Measurements from ENCODE around the gene INPP5A.
A peak's percentile ranks its signal among the peaks of the same experiment; 100 is the strongest.
"Not testable (repeated sequence)": the region's sequence is repeated elsewhere in the genome, so short reads cannot be mapped to it uniquely, and the experiment has no call there.

INPP5A gene

DNA sequence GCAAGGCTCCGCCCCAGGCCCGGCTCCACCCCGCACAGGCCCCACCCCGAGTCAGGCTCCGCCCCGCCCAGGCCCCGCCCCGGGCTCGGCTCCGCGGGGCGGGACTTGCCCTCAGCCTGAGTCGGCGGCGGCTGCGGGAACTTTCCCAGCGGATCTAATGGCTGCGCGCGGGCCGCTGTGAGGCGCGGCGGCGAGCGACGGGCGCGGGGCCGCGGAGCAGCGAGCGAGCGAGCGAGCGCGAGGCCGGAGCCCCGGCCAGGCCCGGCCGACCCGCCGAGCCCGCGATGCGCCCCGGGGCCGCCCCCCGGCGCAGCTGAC lies at the start of gene INPP5A:
TSS of gene INPP5A (plus strand) at position 104 of the 318 bp plus-strand sequence. CDS start 310 bp downstream, outside the sequence.
- no peak for DNase-seq (ENCODE audit: low read depth)

GRCh38 chr10:132488231-132488821 lies 49.3 kb upstream of the INPP5A start:
- DNase-seq (ENCODE audit: low read depth), result no peak

DNA sequence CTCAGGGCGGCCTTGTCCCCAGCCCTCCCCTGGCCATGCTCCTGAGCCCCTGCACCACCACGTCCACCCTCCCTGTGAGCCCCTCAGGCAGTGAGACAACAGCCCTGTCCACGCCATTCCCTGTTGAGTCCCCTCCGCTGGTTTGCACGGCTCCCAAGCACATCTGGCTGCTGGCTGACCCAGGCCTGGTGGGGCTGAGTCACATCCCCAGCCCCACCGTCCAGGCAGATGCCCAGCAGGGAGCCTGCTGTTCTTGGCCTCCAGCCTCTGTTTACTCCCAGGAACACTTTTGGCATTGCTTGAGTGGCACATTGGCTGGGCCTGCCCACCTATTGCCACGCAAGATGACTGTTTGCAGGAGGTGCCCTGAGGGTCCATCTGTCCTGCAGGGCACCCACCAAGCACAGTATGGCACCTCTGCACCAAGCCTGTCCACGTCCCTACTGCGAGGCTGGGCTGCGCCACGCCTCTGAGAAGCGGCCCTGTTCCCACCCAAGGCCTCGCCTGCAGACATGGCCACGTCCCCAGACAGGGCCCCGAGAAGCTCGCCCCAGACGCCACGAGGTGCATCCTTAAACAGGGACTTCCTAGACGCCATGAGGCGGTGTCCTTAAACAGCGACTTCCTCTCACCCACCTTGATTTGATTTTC lies 48.4 kb upstream of the INPP5A start:
- peak; percentile 28 for DNase-seq (ENCODE audit: low read depth)

- DNase-seq (ENCODE audit: low read depth), result no peak
Measured at GRCh38 chr10:132489704-132490534, 47.7 kb upstream of the INPP5A start.

- not testable (repeated sequence) for DNase-seq (ENCODE audit: low read depth)
Measured at GRCh38 chr10:132491534-132491933, 46.1 kb upstream of the INPP5A start.

- no peak for DNase-seq (ENCODE audit: low read depth)
Measured at GRCh38 chr10:132492323-132493025, 45.1 kb upstream of the INPP5A start.

GRCh38 chr10:132493246-132493755 lies 44.3 kb upstream of the INPP5A start:
- DNase-seq (ENCODE audit: low read depth), result no peak

- no peak for DNase-seq (ENCODE audit: low read depth)
Measured at GRCh38 chr10:132493756-132494290, 43.8 kb upstream of the INPP5A start.

DNA sequence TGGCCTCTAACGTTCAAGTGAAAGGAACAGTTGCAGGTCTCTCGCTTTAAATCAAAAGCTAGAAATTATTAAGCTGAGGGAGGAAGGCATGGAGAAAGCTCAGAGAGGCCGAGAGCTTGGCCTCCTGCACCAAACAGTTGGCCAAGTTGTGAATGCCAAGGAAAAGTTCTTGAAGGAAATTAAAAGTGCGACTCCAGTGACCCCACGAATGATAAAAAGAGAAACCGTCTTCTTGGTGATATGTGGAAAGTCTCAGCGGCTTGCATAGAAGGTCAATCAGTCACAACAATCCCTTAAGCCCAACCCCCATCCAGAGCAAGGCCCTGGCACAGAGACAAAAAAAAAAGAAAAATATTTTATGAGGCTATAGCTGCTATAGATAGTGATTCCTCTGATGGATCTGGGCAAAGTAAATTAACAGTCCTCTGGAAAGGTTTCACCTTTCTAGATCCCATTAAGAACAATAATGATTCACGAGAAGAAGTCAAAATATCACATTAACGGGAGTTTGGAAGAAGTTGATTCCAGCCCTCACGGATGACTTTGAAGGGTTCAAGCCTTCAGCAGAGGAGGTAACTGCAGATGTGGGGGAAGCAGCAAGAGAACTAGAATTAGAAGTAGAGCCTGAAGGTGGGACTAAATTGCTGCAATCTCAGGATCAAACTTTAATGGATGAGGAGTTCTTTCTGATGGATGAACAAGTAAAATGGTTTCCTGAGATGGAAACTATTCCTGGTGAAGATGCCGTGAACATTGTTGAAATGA lies 42.5 kb upstream of the INPP5A start:
- no peak for DNase-seq (ENCODE audit: low read depth)

- no peak for DNase-seq (ENCODE audit: low read depth)
Measured at GRCh38 chr10:132496360-132497062, 41.1 kb upstream of the INPP5A start.

DNA sequence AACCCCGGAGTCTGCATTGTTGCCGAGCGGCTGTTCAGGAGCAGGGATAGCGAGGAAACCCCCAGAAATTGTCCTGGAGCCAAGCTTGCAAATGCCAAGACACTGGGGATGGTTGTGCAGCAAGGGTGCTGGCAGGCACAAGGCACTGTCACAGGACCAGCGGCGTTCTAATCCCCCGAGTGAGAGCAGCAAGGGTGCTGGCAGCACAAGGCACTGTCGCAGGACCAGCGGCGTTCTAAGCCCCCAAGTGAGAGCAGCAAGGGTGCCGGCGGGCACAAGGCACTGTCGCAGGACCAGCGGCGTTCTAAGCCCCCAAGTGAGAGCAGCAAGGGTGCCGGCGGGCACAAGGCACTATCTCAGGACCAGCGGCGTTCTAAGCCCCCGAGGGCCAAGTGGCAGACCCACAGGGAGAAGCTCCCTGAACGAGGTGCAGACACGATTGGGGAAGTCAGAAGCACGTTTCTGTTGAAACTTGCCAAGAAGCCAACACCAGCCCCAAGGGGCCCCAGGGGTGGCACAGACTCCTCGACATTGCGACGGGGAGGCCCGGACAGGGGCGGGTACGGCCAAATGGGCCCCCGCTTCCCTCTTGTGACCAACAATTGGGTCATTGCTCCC lies 40.4 kb upstream of the INPP5A start:
- no peak for DNase-seq (ENCODE audit: low read depth)

- no peak for DNase-seq (ENCODE audit: low read depth)
Measured at GRCh38 chr10:132497861-132498561, 39.6 kb upstream of the INPP5A start.

GRCh38 chr10:132498562-132499366 lies 38.8 kb upstream of the INPP5A start:
- DNase-seq (ENCODE audit: low read depth), result no peak

GRCh38 chr10:132499367-132499685 lies 38.3 kb upstream of the INPP5A start:
- no peak for DNase-seq (ENCODE audit: low read depth)

DNA sequence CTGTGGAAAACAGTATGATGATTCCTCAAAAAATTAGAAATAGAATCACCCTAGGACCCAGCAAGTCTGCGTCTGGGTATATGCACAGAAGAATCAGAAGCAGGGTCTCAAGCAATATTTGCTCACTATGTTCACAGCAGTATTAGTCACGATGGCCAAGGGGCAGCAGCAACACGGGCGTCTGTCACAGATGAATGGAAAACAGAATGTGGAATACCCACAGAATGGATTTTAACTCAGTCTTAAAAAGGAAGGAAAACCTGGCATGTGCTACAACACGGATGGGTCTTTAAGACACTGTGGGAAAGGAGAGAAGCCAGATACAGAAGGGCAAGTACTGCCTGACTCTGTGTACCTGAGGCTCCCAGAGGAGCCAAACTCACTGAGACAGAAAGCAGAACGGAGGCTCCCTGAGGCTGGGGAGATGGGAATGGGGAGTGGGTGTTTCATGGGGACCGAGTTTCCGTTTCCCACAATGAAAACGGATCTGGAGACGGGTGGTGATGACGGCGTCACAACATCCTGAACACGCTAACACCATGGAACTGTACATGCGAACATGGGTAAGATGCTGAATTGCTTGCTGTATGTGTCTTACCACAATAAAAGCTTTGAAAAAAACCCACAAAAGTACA lies 36.7 kb upstream of the INPP5A start:
- DNase-seq (ENCODE audit: low read depth), result no peak

DNA sequence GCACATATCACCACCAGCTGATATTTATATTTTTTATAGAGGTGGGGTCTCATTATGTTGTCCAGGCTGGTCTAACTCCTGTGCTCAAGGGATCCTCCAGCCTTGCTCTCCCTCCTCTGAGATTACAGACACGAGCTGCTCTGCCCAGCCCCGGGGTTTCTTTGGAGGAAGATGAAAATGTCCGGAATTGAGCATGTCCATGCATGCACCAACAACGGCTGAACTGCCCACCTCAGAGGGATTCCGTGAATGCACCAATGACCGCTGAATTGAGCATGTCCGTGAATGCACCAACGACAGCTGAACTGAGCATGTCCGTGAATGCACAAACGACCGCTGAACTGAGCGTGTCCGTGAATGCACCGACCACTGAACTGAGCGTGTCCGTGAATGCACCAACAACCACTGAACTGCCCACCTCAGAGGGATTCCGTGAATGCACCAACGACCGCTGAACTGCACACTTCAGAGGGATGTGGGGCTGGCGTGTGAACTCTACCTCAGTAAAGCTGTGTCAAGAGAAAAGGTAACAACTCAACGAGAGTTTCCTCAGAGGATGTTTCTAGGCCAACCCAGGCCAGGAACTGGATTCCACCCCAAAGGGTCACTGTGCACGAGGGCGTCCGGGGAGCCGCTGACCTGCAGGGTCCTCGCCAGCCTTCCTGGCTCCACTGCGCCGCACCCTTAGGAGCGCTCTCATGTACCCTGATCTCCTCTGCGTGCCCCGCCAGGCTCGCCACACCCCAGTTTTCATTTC lies 34.9 kb upstream of the INPP5A start:
- no peak for DNase-seq (ENCODE audit: low read depth)

DNA sequence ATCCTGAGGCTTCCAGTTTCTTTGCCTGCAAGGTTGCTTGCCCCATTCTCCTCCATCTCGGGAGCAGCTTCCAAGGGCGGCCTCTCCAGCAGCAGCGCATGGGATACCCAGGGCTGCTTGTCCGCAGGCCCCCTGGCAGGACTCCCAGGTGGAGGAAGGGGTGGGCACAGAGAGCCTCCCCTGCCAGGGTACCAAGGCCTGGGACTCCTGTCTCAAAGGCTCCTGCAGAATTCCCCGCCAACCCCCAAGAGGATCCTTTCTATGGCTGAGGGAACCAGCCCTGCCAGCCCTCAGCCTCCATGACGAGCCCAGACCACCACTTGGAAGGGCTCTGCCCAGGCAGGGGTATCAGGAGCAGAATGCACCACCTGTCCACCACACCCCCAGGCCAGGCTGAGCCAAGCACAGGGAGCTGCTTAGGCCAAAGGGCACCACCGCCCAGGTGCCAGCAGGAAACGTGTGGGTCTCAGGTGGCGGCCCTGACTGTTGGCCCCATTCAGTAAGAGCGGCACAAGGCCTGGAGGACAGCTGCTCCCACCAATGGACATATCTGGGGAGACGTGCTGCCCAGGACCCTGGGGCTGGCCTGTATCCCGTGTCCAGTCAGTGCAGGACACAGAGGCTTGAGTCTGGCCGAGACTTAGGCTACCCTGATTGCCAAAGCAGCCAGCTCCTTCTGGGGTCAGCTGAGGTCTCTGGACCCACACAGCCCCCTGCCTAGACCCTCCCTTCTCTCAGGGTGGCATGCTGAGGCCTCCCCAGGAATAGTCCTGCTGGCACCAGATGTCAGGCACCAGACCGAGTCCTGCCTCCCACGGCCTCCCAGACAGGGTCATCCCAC lies 33.8 kb upstream of the INPP5A start:
- DNase-seq (ENCODE audit: low read depth), result no peak
